Kidney epithelial cell (primary cell): ENCODE measurements around the gene RRP9. TPM values are rescaled to one million over a fixed set of nuclear protein-coding genes. Genes with fewer than 3 reads are reported as not detected.
A peak's percentile ranks its signal among the peaks of the same experiment; 100 is the strongest.

ENCODE experiments used
- DNase-seq: peaks from one replicate; pipeline ENCODE4 v3.0.0-alpha.2; 2010; ENCODE audit warnings: low read depth
- H3K27me3 ChIP-seq: 2 replicates; pipeline ENCODE4 v1.6.0; 2011; ENCODE audit warnings: low read length; ENCODE audit not compliant: control insufficient read depth, insufficient read depth
- H3K36me3 ChIP-seq: 2 replicates; pipeline ENCODE4 v1.5.1; 2011; ENCODE audit warnings: low read length; ENCODE audit not compliant: control insufficient read depth, insufficient read depth
- H3K4me3 ChIP-seq: 2 replicates; pipeline ENCODE4 v1.5.1; 2011; ENCODE audit warnings: low read depth, mild to moderate bottlenecking, control low read depth, low read length
- CTCF ChIP-seq: IDR thresholded peaks from 2 replicates; pipeline ENCODE4 v1.5.1; 2011; ENCODE audit warnings: mild to moderate bottlenecking, moderate library complexity, low read length, control low read depth, inconsistent platforms; ENCODE audit not compliant: insufficient read depth, poor library complexity, severe bottlenecking
- total RNA-seq: library from RNA; depleted of rRNA; stranded (reverse); fragments of >200 nt; gene quantifications from 2 replicates; pipeline ENCODE4 v1.2.3, GENCODE V29; 2015

Gene RRP9
- total RNA-seq, 1 donor from 2014 or later = 43.2 TPM

- Histone ChIP-seq H3K4me3 (no peak overlapping the region), H3K36me3 (no peaks in the 10 kb centered on the region), H3K27me3 (no peaks in the 10 kb centered on the region)
- TF ChIP-seq CTCF = no peak
- no peak for DNase-seq
Observed at GRCh38 chr3:51894391-51894790, 47.3 kb downstream of the RRP9 start.

DNA sequence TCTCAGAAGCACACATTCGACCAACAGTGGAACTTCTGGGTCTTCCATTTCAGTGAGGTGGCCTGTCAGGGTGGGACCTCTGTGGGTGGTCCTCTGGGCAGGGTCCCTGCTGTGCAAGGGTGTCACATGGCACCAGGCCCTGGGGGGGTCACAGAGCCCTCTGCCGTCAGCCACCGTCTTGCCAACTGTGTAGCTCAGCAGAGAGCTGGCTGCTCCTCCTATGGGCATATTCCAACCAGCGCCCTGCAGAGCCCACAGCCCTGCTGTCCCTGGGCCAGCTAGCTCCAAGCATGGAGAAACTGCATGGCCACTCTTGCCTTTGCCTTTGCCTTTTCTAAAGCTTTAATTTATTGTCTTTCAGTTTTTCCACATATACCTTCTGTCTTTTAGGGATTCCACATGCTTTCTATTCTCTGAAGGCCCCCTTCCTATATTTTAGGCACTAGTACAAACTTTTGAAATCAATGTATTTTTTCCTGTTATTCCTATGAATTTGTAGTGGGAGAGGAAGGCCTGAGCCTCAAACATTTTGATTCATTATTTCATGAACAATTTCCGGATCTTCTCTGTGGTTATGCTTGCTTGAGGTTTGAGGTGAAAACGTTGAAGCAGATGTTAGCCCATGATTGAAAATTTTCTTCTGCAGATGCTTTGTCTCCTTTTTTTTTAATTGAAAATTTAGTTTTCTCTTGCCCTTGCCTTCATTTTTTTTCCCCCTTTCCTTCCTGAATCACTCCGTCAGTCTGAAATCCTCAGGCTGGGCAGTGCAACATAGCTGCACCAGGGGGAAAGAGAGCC is 50.3 kb downstream of the RRP9 start:
- no peak for TF ChIP-seq CTCF
- Histone ChIP-seq H3K36me3 (no peaks in the 10 kb centered on the region), H3K27me3 (no peaks in the 10 kb centered on the region), H3K4me3 (no peak overlapping the region)
- no peak for DNase-seq

GRCh38 chr3:51888463-51889105 is 53.1 kb downstream of the RRP9 start:
- no peak for TF ChIP-seq CTCF
- no peak for DNase-seq
- no peaks in the 10 kb centered on the region for H3K27me3 ChIP-seq
- no peaks in the 10 kb centered on the region for H3K36me3 ChIP-seq
- H3K4me3 ChIP-seq = no peak overlapping the region

GRCh38 chr3:51887620-51888019 is 54.1 kb downstream of the RRP9 start:
- TF ChIP-seq CTCF = no peak
- peak; percentile 34 for DNase-seq
- no peaks in the 10 kb centered on the region for H3K36me3 ChIP-seq
- no peak overlapping the region for H3K4me3 ChIP-seq
- H3K27me3 ChIP-seq = no peaks in the 10 kb centered on the region

DNA sequence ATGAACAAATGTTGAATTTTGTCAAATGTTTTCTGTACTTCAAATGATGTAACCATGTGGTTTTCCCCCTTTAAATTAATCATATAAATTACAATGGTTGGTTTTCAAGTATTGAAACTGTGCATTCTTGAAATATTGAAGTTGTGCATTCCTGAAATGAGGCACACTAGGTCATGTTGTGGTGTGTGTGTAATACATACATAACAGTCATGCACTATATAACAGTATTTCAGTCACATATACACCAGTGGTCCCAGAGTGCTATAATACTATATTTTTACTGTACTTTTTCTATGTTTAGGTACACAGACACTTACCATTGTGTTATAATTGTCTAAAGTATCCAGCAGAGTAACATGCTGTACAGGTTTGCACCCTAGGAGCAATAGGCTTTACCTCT is 55.3 kb downstream of the RRP9 start:
- H3K36me3 ChIP-seq = no peaks in the 10 kb centered on the region
- DNase-seq = no peak
- TF ChIP-seq CTCF = no peak
- no peak overlapping the region for H3K4me3 ChIP-seq
- H3K27me3 ChIP-seq = no peaks in the 10 kb centered on the region

Other genes with a start within 250 kb of the RRP9 start
- gene GRM2, start 234.8 kb downstream of the RRP9 start, total RNA-seq = not detected in 2 replicates
- gene IQCF6, start 162.7 kb downstream of the RRP9 start, total RNA-seq = not detected in 2 replicates
- gene IQCF2, start 80.3 kb downstream of the RRP9 start, total RNA-seq = not detected in 2 replicates
- gene IQCF5, start 66.3 kb downstream of the RRP9 start, total RNA-seq = not detected in 2 replicates
- not detected in 2 replicates for gene IQCF1, start 38.6 kb downstream of the RRP9 start, total RNA-seq
- gene PARP3, start 459 bp upstream of the RRP9 start, total RNA-seq = 22.5 and 30.9 TPM in 2 replicates
- not detected in 2 replicates for gene GPR62, start 13.5 kb upstream of the RRP9 start, total RNA-seq
- gene PCBP4, start 25.6 kb upstream of the RRP9 start, total RNA-seq = 123 and 144 TPM in 2 replicates
- gene ABHD14B, start 32.1 kb upstream of the RRP9 start, total RNA-seq = 36.3 and 50.5 TPM in 2 replicates
- 15.3 and 16.8 TPM in 2 replicates for gene ABHD14A, start 33.2 kb upstream of the RRP9 start, total RNA-seq
- 59.4 and 69.0 TPM in 2 replicates for gene ACY1, start 41.6 kb upstream of the RRP9 start, total RNA-seq
- 2,366 and 2,384 TPM in 2 replicates for gene RPL29, start 54.0 kb upstream of the RRP9 start, total RNA-seq
- 23.5 and 27.7 TPM in 2 replicates for gene DUSP7, start 114.7 kb upstream of the RRP9 start, total RNA-seq
- 4.0 and 4.7 TPM in 2 replicates for gene POC1A, start 212.5 kb upstream of the RRP9 start, total RNA-seq